GM23338 (cell line): ENCODE data around the gene SIRT3. TPM values are rescaled to one million over a fixed set of nuclear protein-coding genes. Genes with fewer than 3 reads are reported as not detected.

Experiments used
- ATAC-seq: fragments of 200-7000 bp; cut with Tn5 transposase; 3 replicates; pipeline ENCODE4 v1.9.1; 2020
- DNase-seq: peaks from one replicate; pipeline ENCODE4 v3.0.0-alpha.2; 2015; ENCODE audit warnings: low spot score
- H2AFZ ChIP-seq: fragments of 200-600 bp; sonication (generic); 2 replicates; pipeline ENCODE4 v1.8.0; 2016; ENCODE audit warnings: antibody characterized with exemption, mild to moderate bottlenecking, moderate library complexity
- H3F3A ChIP-seq: fragments of 200-600 bp; sonication (generic); replicated peaks from 2 replicates; pipeline ENCODE4 v1.8.0; 2017; ENCODE audit warnings: antibody characterized with exemption, mixed run types, low read depth
- H3K27ac ChIP-seq: fragments of 200-600 bp; sonication (generic); 2 replicates; pipeline ENCODE4 v1.6.1; 2016; ENCODE audit warnings: low read depth
- H3K27me3 ChIP-seq: fragments of 200-600 bp; sonication (generic); 2 replicates; pipeline ENCODE4 v1.8.0; 2016; ENCODE audit warnings: mild to moderate bottlenecking, mixed run types, moderate library complexity; ENCODE audit not compliant: insufficient read depth
- H3K36me3 ChIP-seq: fragments of 200-600 bp; sonication (generic); 2 replicates; pipeline ENCODE4 v1.8.0; 2016; ENCODE audit warnings: mild to moderate bottlenecking; ENCODE audit not compliant: insufficient read depth
- H3K4me1 ChIP-seq: fragments of 200-600 bp; sonication (generic); 2 replicates; pipeline ENCODE4 v1.8.0; 2016; ENCODE audit warnings: mild to moderate bottlenecking, moderate library complexity; ENCODE audit not compliant: insufficient read depth
- H3K4me2 ChIP-seq: fragments of 200-600 bp; sonication (generic); 2 replicates; pipeline ENCODE4 v1.7.1; 2017; ENCODE audit warnings: mixed run types
- H3K4me3 ChIP-seq: fragments of 200-600 bp; sonication (generic); 2 replicates; pipeline ENCODE4 v1.6.1; 2016; ENCODE audit warnings: mixed run types
- H3K79me2 ChIP-seq: fragments of 200-600 bp; sonication (generic); replicated peaks from 2 replicates; pipeline ENCODE4 v1.8.0; 2017; ENCODE audit warnings: mild to moderate bottlenecking; ENCODE audit not compliant: insufficient read depth
- H3K9me2 ChIP-seq: fragments of 200-600 bp; sonication (generic); 2 replicates; pipeline ENCODE4 v1.8.0; 2017; ENCODE audit not compliant: insufficient read depth
- H4K20me1 ChIP-seq: fragments of 200-600 bp; sonication (generic); replicated peaks from 2 replicates; pipeline ENCODE4 v1.8.0; 2017; ENCODE audit warnings: mild to moderate bottlenecking; ENCODE audit not compliant: insufficient read depth
- H3K27ac Mint-ChIP-seq: 2 replicates; pipeline ENCODE4 v1.8.0; 2020; ENCODE audit warnings: inconsistent platforms, mild to moderate bottlenecking, moderate library complexity, mixed read lengths
- H3K27me3 Mint-ChIP-seq: 3 replicates; pipeline ENCODE4 v1.8.0; 2022; ENCODE audit warnings: low read depth, mild to moderate bottlenecking, moderate library complexity, mixed read lengths, inconsistent platforms; ENCODE audit not compliant: insufficient read depth, poor library complexity
- H3K36me3 Mint-ChIP-seq: 3 replicates; pipeline ENCODE4 v1.8.0; 2021; ENCODE audit warnings: low read depth, mild to moderate bottlenecking, inconsistent platforms, moderate library complexity, mixed read lengths
- H3K4me1 Mint-ChIP-seq: 3 replicates; pipeline ENCODE4 v1.8.0; 2020; ENCODE audit warnings: mild to moderate bottlenecking, inconsistent platforms, mixed read lengths
- H3K4me3 Mint-ChIP-seq: 3 replicates; pipeline ENCODE4 v1.8.0; 2021; ENCODE audit warnings: moderate library complexity, mild to moderate bottlenecking, inconsistent platforms, mixed read lengths
- H3K9me3 Mint-ChIP-seq: 3 replicates; pipeline ENCODE4 v1.8.0; 2020; ENCODE audit warnings: moderate library complexity, mild to moderate bottlenecking, inconsistent platforms, mixed read lengths
- CREB1 ChIP-seq: fragments of 250-450 bp; sonication (Bioruptor Pico); IDR thresholded peaks from 2 replicates; pipeline ENCODE4 v1.5.0; 2020; ENCODE audit warnings: low read depth, mild to moderate bottlenecking, moderate library complexity
- CTCF ChIP-seq, 2 experiments: fragments of 200-600 bp in 1 of 2; sonication (generic) in 1 of 2; conservative IDR thresholded peaks; 2 replicates each; pipeline versions ENCODE4 v1.5.1 to v1.6.1; 2016 to 2017; ENCODE audit warnings: antibody characterized with exemption in 2 of 2, low read depth in 2 of 2, mild to moderate bottlenecking in 2 of 2, moderate library complexity in 1 of 2
- ETS1 ChIP-seq: IDR thresholded peaks from 2 replicates; pipeline ENCODE4 v1.6.1; 2016; ENCODE audit warnings: antibody characterized with exemption
- EZH2 ChIP-seq: fragments of 200-600 bp; sonication (generic); IDR thresholded peaks from one replicate; pipeline ENCODE4 v1.8.0; 2017; ENCODE audit warnings: antibody characterized with exemption, mild to moderate bottlenecking, low read depth; ENCODE audit not compliant: unreplicated experiment
- EZH2phosphoT487 ChIP-seq: fragments of 200-600 bp; sonication (generic); IDR thresholded peaks from one replicate; pipeline ENCODE4 v1.8.1; 2018; ENCODE audit warnings: antibody characterized with exemption; ENCODE audit not compliant: unreplicated experiment
- JUNB ChIP-seq: IDR thresholded peaks from one replicate; pipeline ENCODE4 v1.6.1; 2016; ENCODE audit warnings: antibody characterized with exemption; ENCODE audit not compliant: unreplicated experiment
- NANOG ChIP-seq: IDR thresholded peaks from 2 replicates; pipeline ENCODE4 v1.6.1; 2016; ENCODE audit warnings: antibody characterized with exemption, borderline replicate concordance
- POLR2AphosphoS5 ChIP-seq: IDR thresholded peaks from 2 replicates; pipeline ENCODE4 v1.6.1; 2016; ENCODE audit warnings: antibody characterized with exemption, low read depth
- REST ChIP-seq: IDR thresholded peaks from one replicate; pipeline ENCODE4 v1.6.1; 2018; ENCODE audit warnings: antibody characterized with exemption; ENCODE audit not compliant: unreplicated experiment
- STAT1 ChIP-seq: IDR thresholded peaks from one replicate; pipeline ENCODE4 v1.6.1; 2016; ENCODE audit warnings: antibody characterized with exemption; ENCODE audit not compliant: unreplicated experiment
- ZNF114 ChIP-seq: fragments of 250-450 bp; sonication (Bioruptor Pico); IDR thresholded peaks from 2 replicates; pipeline ENCODE4 v1.5.0; 2020; ENCODE audit warnings: mild to moderate bottlenecking, moderate library complexity
- ZNF331 ChIP-seq: fragments of 250-450 bp; sonication (Bioruptor Pico); IDR thresholded peaks from 2 replicates; pipeline ENCODE4 v1.5.0; 2020; ENCODE audit warnings: low read depth, mild to moderate bottlenecking, moderate library complexity
- ZNF462 ChIP-seq: fragments of 250-450 bp; sonication (Bioruptor Pico); IDR thresholded peaks from 2 replicates; pipeline ENCODE4 v1.5.0; 2020; ENCODE audit warnings: mild to moderate bottlenecking, moderate library complexity
- polyA plus RNA-seq: library from polyadenylated mRNA; unstranded; fragments of >200 nt; fragmentation: Nextera tagmentation; extraction: Ambion mirVana; gene quantifications from 2 replicates; pipeline ENCODE4 v1.2.1, GENCODE V29; 2016
- total RNA-seq: library from RNA; depleted of rRNA; stranded (reverse); fragments of >200 nt; shearing (Covaris generic); gene quantifications from 2 replicates; pipeline ENCODE4 v1.2.3, GENCODE V29; 2014

SIRT3 gene
- total and polyA plus RNA-seq, 2 experiments from 2014 or later: 7.0 to 11.4 TPM

- Histone ChIP-seq H3K27ac (no peak overlapping the region), H3K4me1 (peaks cover 10% of the 10 kb centered on the region; the same call in 1 of the 2 replicates), H4K20me1 (no peaks in the 10 kb centered on the region; the same call in none of the 2 replicates), H3K4me2 (no peak overlapping the region), H3F3A (peaks cover 15% of the 10 kb centered on the region), H3K4me3 (no peak overlapping the region), H3K36me3 (peaks cover 8% of the 10 kb centered on the region), H3K79me2 (peaks cover 21% of the 10 kb centered on the region), H3K27me3 (no peaks in the 10 kb centered on the region), H3K9me2 (no peaks in the 10 kb centered on the region), H2AFZ (no peak overlapping the region)
- no peak for ATAC-seq
- H3K4me3 Mint-ChIP-seq: no peak overlapping the region
- DNase-seq: no peak
- no peak for TF ChIP-seq ZNF462 (CRISPR knock-in tag)
- no peak for TF ChIP-seq EZH2
- no peak for TF ChIP-seq CTCF (conservative IDR thresholded peaks at IDR 0.05; ENCODE audit: low read depth in 2 of 2)
- no peak for TF ChIP-seq ETS1
- TF ChIP-seq JUNB: no peak
- no peak for TF ChIP-seq EZH2phosphoT487
- TF ChIP-seq ZNF331: no peak
- no peak for TF ChIP-seq STAT1
- TF ChIP-seq ZNF114 (CRISPR knock-in tag): no peak
- no peak for TF ChIP-seq CREB1 (CRISPR knock-in tag)
- TF ChIP-seq REST: no peak
- TF ChIP-seq POLR2AphosphoS5: no peak
- no peak for TF ChIP-seq NANOG
- peaks cover 14% of the 10 kb centered on the region for H3K27me3 Mint-ChIP-seq
- peaks cover 4% of the 10 kb centered on the region; the same call in 2 of the 3 replicates for H3K4me1 Mint-ChIP-seq
- H3K36me3 Mint-ChIP-seq: peaks cover 65% of the 10 kb centered on the region
- no peak overlapping the region for H3K27ac Mint-ChIP-seq
- H3K9me3 Mint-ChIP-seq: no peaks in the 10 kb centered on the region; the same call in 2 of the 3 replicates
Observed at GRCh38 chr11:211295-211694, 24.8 kb downstream of the SIRT3 start.
